Activated CD4-positive, alpha-beta T cell treated with anti-CD3 and anti-CD28 coated beads, Interleukin-2, amount 50 U/mL, for 16 hours (primary cell): ENCODE results near the gene DNMT1.
"Not testable (repeated sequence)": the region's sequence is repeated elsewhere in the genome, so short reads cannot be mapped to it uniquely, and the experiment has no call there.

Source experiments
- DNase-seq: peaks from one replicate; pipeline ENCODE4 v3.0.0-alpha.2; 2020

Gene DNMT1

DNA sequence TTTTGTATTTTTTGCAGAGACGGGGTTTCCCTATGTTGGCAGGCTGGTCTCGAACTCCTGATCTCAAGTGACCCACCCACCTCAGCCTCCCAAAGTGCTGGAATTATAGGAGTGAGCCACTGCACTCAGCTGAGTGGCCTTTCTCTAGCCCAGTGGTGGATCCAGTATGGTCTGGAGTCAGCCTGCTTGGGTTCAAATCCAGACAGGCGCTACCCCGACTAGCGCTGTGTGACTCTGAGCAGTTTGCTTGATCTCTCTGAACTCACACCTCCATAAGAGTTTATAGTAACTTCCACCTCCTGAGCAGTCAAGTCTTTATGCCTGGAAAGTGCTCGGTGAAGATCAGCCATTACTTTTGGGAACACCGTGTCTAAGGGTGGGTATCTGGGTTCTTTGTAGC is 25.9 kb upstream of the DNMT1 start:
- DNase-seq = no peak

DNA sequence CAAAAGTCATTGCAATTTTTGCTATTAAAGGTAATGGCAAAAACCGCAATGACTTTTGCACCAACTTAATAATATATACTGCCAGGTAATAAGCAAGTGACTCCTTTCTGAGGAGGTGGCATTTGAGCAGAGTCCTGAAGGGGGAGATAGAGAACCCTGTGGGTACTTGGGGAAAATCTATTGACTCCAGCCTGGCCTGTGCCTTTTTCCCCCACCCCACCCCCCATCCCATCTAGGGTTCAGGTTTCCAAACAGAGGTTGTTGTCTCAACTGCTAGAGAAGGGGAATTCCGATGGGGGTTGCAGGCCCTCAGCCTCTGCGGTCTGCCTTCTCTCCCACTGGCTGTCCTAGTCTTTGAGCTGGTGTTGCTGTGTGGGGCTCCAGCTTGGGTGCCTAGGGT is 24.9 kb upstream of the DNMT1 start:
- DNase-seq = peak; percentile 47

DNA sequence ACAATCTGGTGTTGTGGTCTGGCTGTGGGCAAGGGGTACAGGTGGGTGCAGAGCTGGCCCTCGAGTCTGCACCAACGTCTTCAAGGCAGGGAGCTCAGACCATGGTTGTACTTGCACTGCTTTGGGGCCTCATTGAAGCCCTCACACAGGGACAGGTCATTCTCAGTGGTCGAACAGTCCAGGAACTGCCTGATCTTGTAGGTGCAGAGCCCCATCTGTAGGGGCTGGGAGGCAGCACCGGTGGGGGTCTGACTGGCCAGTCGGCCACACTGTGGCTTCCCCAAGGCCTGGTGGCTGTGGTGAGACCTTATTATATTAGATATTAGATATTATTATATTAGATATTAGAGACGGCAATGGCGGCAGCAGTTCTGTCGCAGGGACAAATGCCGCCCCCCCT is 22.3 kb upstream of the DNMT1 start:
- no peak for DNase-seq

DNA sequence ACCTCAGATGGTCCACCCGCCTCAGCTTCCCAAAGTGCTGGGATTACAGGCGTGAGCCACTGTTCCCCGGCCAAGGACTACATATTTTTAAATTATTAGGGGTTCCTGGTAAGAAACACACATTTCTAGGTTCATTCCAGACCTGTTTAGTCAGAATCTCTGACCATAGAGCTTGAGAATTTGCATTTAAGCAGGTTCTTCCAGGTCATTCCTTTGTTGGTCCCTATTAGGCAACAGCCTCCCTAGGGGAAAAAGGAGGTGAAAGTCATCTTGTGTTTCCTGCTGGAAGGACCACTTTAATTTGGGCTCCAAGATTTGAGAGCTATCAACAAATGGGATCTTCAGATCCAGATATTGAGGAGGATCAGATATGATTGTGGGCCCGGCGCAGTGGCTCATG is 20.0 kb upstream of the DNMT1 start:
- DNase-seq = no peak

DNA sequence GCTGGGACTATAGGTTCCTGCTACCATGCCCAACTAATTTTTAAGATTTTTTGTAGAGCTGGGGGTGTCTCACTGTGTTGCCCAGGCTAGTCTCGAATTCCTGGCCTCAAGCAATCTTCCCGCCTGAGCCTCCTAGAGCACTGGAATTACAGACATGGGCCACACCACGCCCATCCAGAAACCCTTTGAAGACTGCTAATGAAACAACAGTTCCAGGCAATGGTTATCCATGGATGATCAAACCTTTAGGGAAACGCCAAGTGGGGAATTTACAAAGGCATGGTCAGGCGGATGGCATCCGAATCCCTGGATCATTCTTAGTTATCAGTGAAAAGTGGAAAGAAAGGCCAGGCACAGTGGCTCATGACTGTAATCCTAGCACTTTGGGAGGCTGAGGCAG is 16.9 kb upstream of the DNMT1 start:
- DNase-seq = no peak

DNA sequence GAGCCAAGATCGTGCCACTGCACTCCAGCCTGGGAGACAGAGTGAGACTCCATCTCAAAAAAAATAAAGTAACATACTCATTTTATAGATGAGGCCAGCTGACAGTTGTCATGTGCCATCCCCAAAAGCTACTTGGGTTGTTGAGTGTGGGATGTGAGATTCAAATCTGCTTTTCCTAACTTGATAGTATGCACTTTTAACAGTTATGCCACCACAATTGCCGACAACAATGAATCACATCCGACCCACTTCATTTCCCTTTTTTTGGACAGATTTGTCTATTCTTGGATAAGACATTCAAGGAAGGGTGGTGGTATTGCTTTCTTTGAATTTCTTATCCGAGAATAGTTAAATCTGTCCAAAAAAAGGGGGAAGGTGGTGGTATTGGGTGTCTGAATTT is 16.3 kb upstream of the DNMT1 start:
- no peak for DNase-seq

DNA sequence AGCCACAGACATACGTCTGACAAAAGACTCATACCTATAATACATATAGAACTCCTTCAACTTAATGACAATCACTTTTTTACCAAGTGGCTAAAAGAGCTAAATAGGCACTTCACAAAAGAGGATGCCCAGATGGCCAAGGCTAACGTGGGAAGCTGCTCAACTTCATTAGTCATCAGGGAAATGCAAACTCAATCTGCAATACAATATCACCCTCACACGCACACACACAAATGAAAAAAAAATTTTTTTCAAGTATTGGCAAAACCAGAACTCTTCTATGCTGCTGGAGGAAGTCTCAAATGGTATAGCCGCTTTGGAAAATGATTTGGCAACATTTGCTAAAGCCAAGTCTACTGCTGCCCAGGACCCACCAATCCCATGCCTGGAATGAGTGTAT is 14.6 kb upstream of the DNMT1 start:
- DNase-seq = no peak

DNA sequence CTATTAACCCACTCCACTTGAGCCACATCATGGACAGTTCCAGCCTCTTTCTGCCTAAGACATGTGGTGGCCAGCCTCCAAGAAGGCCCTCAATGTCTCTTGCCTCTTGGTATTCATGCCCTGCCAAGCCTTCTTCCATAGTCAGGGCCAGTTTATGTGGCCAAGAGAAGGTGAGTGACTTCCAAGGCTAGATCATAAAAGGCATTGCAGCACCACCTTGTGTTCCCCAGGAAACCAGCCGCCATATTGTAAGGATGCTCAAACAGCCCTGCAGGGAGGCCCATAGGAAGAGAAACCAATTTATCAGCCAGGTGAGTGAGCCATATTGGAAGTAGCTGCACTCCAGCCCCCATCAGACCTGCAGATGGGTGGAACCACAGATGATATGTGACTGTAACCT is 12.3 kb upstream of the DNMT1 start:
- no peak for DNase-seq

DNA sequence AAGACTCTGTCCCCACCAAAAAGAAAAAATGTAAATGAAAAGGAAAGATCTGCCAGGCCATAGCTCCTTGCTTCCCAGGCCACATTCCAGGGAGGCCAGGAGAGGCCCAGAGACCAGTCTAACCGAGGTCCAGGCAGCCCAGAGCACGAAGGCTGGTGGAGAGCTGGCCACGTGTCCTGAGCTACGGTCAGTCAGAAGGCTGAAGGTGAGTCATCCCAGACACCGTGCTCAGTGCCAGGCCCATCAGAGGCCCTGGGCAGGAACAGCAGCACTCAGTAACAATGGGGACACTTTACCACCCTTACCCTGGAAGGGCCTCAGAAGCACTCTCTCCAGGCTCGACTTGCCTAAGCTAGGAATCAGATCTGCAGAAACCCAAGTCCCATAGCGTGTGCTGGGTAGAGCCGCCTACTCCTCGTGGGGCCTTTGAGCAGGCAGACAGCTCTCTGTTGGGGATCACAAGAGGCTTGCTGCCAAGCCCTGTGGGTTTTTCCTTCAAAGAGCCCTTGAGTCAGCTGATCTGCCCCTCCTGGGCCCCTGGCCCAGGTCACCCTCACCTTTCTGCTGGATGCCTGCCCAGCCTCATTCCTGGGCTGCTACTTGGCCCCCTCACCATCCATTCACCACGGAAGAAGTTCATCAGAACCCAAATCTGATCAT is 11.6 kb upstream of the DNMT1 start:
- no peak for DNase-seq

DNA sequence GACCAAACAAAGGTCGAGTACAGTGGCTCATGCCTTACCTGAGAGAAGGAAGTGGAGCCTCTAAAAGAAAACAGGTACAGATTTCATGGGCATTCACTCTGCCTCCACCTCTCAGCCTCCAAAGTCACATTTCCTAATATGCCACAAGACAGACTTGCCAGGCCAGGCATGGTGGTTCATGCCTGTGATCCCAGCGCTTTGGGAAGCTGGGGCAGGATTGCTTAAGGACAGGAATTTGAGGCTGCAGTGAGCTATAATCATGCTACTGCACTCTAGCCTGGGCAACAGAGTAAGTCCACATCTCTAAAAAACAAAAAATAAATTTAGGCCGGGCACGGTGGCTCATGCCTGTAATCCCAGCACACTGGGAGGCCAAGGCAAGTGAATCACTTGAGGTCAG is 10.9 kb upstream of the DNMT1 start:
- DNase-seq = no peak

DNA sequence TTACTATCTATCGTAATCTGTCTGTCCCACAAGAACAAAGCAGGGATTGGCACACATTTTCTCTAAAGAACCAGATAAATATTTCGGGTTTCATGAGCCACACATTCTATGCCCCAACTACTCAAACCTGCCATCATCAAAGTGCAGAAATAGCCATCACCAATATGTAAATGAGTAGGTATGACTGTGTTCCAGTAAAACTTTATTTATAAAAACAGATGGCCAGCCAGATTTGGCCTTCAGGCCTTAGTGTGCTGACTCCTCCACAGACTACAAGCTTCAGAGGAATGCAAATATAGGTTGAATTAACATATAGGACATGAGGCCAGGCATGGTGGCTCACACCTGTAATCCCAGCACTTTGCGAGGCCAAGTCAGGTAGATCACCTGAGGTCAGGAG is 8.9 kb upstream of the DNMT1 start:
- no peak for DNase-seq

DNA sequence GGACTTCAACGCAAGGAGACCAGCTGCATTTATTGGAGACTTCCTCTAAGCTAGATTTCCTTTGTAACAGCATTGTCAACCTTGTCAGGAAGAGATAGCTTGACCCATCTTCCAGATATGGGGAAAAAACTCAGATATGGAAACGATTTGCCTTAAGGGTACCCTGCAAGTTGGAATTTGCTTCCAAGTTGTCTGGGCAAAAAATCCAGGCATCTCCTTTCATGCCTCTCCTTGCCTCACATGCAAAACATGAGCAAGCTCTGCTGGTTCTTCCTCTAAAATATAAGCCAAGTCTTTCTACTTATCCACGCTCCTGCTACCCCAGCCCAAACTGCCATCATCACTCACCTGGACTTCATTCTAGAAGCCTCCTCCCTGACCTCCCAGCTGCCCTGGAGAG is 6.4 kb upstream of the DNMT1 start:
- DNase-seq = no peak

DNA sequence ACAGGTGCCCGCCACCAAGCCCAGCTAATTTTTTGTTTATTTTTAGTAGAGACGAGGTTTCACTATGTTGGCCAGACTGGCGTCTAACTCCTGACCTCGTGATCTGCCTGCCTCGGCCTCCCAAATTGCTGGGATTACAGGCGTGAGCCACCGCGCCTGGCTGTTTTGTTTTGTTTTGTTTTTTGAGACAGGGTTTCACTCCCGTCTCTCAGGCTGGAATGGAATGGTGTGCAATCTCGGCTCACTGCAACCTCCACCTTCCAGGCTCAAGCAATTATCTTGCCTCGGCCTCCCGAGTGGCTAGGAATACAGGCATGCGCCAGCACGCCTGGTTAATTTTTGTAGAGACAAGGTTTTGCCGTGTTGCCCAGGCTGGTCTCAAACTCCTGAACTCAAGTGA is 5.3 kb upstream of the DNMT1 start:
- not testable (repeated sequence) for DNase-seq

DNA sequence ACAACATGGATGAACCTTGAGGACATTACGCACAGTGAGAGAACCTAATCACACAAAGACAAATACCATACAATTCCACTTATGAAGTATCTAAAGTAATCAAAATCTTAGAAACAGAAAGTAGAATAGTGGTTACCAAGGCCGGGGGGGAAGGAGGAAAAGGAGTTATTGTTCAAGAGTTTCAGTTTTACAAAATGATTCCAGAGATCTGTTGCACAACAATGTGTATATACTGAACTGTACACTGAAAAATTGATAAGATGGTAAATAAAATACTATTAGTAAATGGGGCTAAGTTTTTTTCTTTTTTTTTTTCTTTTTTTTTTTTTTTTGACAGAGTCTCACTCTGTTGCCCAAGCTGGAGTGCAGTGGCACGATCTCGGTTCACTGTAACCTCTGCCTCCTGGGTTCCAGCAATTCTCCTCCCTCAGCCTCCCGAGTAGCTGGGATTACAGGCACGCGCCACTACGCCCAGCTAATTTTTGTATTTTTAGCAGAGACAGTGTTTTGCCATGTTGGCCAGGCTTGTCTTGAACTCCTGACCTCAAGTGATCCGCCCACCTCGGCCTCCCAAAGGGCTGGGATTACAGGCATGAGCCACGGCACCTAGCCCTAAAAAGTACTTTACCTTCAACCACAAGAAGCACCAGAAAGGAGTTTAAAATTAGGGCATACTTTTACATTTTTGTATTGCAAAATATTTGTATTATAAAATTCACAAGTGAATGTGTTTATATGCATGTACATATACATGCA is 4.3 kb upstream of the DNMT1 start:
- DNase-seq = peak; percentile 70

DNA sequence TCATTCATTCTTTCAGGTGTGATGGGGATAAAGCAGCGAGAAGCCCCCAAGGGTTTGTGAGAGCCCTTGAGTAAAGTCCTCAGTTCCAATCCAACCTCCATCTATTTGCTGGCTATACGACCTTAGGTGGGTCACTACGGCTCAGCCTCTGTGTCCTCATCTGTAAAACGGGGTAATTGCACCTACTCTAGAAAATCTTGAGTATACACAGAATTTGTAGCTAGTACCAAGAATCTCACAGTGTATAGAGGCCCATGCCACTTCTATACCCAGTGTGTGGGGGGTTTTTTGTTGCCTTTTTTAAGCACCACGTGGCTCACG is 406 bp upstream of the DNMT1 start:
- DNase-seq = no peak

DNA sequence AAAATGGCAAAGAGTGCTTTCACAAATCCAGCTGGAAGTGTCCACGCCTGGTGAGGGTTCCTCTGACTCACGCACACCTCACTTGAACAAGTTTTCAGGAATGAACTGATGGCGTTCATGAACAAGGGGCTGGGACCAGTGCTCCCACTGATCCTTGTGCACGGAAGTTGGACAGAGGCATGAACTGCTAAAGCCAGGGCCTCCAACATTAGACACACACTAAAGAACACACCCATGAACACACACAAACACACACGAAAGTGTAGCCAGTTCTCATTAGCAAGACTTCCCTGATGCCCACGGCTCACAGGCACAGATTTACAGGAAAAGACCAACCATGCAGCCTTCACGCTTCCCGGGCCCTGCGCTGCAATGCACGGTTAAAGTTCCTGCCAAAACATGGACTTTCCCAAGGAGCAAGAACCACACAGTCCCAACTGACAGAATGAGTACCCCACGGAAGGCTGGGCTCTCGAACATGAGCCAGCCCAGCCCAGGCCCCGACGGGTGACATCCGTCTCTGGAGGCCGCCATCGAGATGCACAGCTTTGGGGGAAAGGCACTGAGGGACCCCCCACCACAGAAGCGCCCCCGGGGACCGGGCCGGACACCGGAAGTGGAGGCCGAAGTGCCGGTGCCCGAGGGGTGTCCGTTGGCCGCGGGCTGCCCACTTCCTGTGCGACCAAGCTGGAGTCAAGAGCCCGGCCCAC is 808 bp downstream of the DNMT1 start:
- DNase-seq = no peak

DNA sequence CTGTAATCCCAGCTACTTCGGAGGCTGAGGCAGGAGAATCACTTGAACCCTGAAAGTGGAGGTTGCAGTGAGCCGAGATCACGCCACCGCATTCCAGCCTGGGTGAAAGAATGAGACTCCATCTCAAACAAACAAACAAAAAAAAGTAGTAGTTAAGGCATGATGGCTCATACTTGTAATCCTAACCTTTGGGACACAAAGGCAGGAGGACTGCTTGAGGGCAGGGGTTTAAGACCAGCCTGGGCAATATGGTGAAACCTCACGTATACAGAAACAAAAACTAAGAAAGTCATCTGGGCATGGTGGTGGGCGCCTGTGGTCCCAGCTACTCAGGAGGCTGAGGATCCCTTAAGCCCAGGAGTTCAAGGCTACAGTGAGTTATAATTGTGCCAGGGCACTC is 1.8 kb downstream of the DNMT1 start:
- no peak for DNase-seq

DNA sequence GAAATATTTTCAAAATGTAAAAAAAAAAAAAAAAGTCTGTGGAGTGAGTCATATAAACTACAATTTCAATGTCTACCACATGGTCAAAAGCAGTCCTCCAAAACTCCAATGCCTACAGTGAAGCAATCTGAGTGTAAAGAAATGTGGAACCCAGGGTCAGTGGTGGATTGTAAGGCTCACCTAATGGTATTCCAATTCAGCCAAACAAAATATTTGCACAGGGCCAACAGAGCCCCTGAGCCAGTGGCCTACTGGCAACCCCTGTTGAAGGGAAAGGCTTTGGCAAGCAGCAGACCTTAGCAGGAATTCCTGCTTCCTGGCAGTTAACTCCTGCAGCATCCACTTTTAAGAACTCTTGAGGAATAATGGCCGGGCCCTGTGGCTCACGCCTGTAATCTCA is 3.4 kb downstream of the DNMT1 start:
- no peak for DNase-seq

DNA sequence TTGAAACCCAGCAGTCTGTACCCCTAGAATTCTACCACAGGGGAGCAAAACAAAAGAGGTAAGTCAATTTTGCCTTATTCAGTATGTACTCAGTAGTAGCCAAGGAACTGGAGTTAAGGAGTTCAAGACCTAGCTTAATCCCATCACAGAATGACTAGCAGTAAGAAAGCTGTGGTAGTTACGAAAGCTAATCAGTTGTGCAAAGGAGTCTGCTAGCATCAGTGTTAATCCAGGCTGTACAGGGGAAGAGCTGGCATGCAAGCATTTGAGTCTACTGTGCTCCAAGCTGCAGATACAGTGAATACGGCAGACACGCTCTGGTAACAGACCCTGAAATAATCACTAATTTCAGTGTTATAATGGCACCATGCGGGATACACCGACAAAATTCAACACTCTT is 4.7 kb downstream of the DNMT1 start:
- DNase-seq = no peak

DNA sequence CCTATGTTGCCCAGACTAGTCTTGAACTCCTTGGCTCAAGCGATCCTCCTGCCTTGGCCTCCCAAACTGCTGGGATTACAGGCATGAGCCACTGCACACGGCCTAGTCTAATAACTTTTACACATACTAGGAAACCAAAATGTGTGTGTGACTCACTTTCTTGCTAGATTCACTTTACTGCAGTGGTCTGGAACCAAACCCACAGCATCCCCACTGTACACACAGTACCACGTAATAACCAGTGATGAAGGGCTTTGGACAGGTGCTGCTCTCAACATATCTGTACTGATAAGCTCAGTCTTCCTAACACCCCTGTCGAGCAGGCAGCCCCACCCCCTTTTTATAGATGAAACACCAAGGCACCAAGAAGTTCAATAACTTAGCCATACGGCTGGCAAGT is 5.1 kb downstream of the DNMT1 start:
- DNase-seq = peak; percentile 62

DNA sequence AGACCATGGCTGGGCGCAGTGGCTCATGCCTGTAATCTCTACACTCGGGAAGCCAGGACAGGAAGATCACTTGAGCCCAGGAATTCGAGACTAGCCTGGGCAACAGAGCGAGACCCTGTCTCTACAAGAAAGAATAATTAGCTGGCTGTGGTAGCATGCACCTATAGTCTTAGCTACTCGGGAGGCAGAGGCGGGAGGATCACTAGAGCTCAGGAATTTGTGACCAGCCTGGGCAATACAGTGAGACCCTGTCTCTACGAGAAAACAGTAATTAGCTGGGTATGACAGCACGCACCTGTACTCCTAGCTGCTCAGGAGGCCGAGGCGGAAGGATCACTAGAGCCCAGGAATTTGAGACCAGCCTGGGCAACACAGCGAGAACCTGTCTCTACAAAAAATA is 7.4 kb downstream of the DNMT1 start:
- no peak for DNase-seq

DNA sequence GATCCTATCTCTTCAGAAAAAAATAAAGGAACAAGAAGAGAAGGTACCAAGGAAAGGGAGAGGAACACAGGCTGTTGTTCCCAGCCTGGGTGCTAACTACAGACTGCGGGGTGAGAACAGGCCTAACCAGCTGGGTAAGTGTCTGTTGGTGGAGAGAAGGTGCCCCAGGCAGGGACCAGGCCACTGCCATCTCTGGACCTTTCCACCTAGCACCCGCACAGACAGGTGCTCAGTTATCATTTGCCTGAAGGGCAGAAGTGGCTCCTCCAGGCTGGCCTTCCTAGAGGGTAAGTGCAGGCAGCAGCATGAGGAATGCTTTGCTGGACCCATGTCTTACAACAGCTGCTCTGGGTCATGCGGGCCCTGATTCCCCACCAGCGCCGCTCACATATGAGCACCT is 10.1 kb downstream of the DNMT1 start:
- no peak for DNase-seq

DNA sequence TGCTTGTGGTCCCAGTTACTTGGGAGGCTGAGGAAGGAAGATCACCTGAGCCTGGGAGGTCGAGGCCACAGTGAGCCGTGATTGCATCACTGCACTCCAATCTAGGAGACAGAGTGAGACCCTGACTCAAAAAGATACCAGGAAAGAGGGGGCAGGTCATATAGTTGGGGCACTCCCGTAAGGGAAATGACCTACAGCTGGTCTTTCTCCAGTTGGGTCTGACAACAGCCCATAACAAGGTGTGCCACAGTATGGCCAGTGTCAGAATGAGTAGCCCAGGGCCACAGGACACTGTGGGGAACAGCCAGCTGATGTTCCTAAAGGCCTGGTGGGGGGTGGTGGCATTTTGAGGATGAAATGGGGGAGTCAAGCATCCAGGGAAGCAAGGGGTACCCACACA is 10.8 kb downstream of the DNMT1 start:
- DNase-seq = no peak

DNA sequence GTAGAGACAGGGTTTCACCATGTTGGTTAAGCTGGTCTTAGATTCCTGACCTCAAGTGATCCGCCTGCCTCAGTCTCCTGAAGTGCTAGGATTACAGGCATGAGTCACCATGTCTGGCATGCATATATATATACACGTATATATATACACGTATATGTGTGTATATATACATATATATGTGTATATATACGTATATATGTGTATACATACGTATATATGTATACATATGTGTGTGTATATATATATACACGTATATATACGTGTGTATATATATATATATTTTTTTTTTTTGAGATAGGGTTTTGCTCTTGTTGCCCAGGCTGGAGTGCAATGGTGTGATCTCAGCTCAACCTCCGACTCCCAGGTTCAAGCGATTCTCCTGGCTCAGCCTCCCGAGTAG is 11.9 kb downstream of the DNMT1 start:
- DNase-seq = no peak

DNA sequence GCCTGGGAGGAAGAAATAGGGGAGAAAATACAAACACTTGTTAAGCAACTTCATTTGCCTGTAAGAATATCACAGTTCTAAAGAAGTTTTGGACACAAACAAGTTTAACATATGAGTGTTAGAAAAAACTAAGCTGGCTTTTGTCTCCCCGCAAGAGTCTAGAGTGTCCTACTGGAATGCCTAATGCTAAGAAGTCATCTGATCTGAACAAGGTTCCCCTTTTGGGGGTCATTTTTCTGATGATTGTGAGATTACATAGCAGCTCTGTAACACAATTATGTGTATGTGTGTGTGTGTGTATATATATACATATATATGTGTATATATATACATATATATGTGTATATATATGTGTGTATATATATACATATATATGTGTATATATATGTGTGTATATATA is 12.7 kb downstream of the DNMT1 start:
- DNase-seq = no peak
